Measurements from ENCODE around the gene PPP1R27.

PPP1R27 gene

GRCh38 chr17:81860756-81861568, 26.1 kb upstream of the PPP1R27 start:
- peak; percentile 99 for DNase-seq

DNA sequence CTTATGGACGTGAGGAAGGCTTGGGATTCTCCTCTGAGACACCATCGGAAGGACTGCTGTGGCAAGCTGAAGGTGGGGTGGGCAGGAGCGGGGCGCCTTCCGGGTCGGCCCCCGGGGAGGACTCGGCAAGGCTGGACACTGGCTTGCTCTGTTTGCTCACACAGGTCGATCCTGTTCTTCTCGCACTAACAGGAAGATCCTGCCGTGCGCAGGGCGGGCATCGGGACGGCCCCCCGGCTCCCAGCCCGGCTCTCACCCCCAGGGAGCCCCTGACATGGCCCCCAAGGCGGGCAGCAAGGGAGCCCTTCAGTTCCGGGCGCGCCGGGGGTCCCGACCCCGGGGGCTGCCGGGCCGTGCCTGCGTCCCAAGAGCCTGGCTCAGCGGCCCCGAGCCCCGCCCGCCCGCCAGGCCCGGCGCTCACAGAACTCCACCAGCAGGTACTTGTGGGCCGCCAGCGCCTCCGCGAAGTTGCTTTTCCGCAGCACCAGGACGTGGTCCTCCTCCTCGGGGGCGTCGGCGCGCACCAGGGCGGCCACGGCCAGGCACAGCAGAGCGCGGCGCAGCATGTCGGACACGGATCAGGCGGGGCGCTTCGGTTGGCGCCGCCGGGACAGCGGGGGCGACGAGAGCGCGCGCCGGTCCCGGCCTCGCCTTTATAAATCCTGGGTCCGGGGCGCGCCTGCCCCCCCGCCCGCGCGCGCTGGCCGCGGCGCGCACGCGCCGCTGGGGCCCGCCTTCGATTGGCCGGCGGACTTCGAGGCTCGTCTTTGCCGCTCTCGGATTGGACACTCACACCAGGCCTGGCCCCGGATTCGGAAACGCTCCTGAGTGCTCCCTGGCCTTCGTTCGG, 25.3 kb upstream of the PPP1R27 start, which contains the start of gene P4HB:
Gene P4HB, minus strand, starts transcription at position 630 of the 850 bp plus-strand sequence. Its CDS starts 64 bp downstream, at position 566.
- DNase-seq: no peak

DNA sequence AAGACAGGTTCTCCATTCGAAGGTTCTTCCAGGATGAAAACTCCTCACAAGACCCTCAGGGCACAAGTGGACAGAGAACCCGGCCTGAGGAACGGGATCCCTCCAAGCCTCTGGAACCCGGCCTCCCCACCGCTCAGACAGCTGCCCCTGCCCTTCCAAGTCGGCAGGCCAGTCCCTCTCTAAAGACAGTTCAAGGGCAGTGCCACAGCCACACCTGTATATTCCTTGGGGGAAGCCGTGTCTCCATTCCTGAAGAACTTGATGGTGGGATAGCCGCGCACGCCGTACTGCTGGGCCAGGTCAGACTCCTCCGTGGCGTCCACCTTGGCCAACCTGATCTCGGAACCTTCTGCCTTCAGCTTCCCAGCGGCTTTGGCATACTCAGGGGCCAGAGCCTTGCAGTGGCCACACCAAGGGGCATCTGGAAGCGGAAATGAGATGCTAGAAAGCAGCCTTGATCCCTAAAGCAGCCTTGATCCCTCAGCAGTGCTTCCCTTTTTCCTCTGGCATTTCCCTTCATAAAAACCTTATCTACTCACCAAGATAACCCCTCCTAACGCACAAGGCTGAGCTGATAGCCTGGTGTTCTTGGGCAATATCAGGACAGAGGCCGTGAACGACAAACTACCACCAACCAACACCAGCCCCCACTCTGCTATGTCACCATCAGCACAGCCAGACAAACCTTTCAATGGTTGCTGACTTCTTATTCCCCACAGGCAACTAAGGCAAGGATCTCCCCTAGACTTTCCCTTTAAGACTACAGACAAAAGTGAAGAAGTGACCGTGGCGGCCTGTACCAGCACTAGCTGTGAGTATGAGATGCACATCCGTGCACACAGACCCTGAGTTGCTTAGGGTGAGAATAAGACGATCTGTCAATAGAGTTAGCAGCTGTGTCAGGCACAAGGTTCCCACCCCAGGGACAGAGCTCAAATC, 24.4 kb upstream of the PPP1R27 start:
- DNase-seq: no peak

DNA sequence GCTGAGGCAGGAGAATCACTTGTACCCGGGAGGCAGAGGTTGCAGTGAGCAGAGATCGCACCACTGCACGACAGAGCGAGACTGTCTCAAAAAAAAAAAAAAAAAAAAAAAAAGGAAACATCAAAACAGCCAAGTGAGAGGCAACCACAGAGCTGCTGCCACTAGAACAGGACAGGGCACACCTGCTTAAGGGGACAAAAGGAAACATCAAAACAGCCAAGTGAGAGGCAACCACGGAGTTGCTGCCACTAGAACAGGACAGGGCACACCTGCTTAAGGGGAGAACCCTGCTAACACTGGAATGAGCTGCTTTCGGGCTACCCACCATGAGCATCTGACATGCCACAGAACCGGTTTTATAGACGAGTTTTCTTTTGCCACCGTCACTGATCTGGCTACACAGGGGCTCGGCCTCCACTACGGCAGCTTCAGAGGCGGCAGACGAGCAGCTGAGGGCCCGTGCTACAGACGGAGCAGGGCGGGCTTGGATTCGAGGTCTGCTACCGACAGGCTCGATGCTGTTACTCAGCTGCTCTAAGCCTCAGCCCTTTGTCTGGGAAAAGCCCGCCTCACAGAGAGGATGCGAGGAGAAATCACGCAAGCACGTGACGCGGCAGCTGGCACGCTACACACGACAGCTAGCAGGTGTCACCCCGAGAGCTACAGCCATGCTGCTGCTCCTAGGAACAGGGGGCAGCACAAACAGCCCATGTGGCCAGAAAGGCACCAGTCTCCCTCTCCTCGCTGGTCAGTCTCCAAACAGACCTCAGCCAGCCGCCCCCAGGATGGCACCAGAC, 23.5 kb upstream of the PPP1R27 start:
- DNase-seq: no peak

DNA sequence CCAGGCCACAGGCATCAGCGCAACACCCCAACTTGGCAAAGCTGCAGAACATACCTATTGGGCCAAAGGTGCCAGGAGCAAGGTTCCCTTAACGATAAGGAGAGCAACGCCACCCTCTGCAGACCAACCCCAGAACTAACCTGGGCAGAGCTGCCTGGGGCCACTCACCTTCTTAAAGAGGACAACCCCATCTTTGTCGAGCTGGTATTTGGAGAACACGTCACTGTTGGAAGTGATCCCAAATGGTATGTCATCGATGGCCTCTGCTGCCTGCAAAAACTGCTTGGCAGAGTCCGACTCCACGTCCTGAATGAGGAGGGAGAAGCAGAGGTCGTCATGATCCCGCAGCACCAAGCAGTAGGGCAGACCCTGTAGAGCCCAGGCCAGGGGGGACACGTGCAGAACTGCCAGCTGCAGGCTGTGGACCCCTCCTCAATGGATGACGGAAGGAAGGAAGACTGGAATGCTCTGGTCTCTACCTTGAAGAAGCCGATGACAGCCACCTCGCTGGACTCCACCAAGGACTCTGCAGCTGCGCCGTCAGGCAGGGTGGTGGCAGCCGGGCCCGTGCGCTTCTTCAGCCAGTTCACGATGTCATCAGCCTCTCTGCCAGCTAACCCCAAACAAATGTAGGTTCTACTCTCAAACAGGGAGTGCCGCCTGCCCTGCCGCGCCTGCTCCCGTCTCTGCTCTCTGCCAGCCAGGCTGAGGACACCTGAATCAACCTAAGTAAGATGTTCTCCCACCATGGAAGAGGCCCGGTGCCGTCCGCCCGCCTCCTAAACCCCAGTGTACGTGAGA, 20.3 kb upstream of the PPP1R27 start:
- DNase-seq: no peak

GRCh38 chr17:81852237-81852636, 17.4 kb upstream of the PPP1R27 start:
- DNase-seq: no peak

DNA sequence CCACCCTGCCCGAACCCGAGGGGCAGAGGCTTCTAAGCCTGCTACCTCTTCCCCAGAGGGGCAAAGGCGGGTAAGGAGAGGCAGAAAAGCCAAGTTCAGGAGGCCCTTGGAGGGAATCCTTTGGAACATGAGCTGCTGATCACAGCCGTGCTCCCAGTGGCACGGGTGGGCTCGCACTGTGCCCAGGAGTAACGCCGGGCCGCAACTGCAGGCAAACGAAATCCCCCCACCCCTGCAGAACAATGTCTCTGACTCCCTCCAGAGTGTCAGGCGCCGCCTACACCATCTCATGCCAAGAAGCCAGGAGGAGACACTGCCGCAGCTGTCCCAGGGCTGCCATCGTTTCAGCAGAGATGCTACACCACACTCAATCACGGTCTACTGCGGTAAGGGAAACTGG, 16.6 kb upstream of the PPP1R27 start:
- DNase-seq: no peak

DNA sequence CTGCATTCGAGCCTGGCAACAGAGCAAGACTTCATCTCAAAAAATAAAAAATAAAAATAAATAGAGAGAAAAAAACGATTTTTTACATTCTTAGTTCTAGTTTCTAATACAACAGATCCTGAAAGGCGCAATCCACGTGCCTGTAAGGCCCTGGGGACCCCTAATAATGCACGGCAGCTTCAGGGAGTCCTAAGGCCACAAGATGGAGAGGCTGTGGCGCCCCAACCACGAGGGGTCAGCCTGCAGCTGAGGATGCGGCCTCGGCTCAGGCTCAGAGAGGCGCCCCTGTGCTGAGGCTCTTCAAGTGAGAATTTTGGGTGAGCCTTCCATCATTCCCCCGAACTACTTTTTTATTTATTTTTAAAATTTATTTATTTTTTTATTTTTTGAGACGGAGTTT, 14.6 kb upstream of the PPP1R27 start:
- DNase-seq: no peak

DNA sequence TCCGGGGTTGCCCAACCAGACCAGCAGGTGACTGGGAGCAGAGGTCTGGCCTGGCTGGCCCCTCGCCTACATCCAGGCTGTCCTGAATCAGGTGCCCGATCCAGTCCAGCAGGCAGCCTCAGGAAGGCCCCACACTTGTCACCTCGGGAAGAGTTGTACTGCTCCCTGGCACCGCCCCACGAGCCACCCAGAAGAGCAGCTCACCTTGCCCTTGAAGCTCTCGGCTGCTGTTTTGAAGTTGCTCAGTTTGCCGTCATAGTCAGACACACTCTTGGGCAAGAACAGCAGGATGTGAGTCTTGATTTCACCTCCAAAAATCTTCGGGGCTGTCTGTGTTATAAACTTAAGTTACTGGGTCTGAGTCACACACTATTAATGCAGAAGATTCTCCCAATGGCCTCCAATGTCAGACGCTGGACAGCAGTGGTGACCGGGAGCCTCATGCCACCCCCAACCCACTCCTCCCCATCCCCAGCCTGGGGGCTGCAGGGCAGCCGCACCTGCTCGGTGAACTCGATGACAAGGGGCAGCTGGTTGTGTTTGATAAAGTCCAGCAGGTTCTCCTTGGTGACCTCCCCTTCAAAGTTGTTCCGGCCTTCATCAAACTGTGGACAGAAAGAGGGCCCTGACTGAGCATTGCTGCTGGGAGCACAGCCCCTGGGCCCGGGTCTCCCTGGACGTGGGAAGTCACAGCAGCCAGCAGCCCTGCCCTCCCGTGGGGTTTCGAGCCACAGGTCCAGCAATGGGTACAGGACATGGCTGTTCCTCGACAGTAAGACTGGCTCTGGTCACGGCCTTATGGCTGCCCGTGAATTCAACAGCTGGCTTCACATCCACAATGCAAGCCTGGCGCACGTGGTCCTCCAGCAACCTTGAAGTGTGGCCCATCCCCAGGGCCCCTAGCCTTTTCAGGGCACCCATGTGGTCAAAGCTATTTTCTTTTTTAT, 12.2 kb upstream of the PPP1R27 start:
- no peak for DNase-seq

DNA sequence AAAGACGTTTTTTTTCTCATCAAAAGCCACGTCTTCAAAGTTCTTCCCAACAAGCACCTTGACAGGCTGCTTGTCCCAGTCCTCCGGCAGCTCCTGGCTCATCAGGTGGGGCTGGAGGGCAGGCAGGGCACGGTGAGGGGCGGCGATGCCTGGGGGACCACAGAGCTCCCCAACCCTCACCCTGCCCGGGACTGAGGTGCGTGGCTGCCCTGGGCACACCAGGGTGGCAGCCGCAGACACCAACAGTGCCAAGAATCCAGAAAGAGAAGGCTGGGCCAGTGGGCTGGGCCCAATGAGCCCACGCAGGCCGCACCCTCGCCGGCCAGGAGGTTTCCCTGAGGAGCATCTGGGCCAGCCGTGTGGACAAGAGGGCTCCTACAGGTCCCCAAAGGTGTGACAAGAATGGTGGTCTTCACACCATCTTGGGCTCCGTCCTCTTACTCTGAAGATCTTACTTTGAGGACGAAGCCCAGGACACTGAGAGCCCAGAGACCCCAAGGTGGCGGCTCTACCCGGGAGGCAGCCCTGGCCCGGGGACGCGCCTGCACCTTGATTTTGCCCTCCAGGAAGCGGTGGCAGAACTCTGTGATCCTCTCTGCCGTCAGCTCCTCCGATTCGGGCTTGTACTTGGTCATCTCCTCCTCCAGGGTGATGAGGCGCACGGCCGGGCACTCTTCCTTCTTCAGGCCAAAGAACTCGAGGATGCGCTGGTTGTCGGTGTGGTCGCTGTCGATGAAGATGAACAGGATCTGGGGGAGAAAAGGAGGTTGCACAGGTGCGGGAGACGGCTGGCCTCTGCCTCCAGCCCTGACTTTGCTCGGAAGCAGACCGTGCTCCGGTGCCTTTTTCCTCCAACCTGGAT, 11.3 kb upstream of the PPP1R27 start:
- DNase-seq: no peak

DNA sequence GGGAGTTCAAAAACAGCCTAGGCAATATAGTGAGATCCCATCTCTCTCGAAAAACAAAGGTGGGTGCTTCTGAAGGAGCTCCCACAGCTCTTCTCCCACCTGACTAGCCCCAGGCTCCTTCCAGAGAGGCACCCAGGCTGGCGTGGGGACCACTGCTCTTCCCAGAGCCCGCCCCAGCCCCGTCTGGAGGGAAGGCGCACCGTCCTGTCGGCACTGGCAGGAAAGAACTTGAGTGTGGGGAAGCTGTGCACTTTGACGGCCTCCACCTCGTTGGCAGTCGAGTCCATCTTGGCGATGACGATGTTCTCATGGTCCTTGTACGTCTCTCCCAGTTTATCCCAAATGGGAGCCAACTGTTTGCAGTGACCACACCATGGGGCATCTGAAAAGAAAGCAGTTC, 10.5 kb upstream of the PPP1R27 start:
- no peak for DNase-seq

DNA sequence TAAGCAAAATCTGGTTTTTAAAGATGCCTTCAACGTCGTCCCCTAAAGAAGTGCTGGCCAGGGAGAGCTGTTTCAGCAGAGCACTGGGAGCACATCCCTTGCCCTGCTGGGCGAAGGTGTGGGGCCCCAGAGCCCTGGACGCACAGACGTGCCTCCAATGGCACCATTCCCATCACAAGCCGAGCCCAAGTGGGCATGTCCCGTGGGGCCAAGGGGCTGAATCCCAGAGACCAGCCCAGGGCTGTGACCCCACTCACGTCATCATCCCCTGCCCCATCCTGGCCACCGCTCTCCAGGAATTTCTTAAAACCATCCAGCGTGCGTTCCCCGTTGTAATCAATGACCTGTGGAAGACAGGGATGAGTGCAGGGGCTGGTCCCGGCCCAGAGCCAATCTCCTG, 10.0 kb upstream of the PPP1R27 start:
- no peak for DNase-seq

DNA sequence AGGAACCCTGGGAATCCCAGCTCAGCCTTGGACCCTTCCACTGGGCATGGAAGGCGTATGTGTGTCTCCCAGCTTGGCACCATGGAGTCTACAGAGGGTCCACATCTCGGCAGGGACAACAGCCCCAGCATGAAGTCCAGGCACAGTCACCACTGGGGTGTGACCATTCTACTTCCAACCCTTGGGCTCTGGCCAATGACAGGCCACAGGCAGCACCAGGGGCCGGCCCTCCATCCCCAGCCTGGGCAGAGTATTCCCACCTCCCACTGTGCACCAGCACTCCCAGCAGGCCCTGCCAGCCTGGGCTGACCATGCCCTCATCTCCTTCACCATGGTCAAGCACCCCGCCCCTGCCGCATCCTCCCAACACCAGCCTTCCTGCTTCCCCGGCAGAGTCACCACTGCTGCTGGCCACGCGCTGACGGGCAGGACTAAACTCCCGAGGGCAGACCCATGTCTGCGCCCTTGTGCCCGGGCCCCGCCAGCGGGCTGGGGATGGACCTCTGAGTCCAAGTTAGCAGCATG, 9.5 kb upstream of the PPP1R27 start:
- no peak for DNase-seq

DNA sequence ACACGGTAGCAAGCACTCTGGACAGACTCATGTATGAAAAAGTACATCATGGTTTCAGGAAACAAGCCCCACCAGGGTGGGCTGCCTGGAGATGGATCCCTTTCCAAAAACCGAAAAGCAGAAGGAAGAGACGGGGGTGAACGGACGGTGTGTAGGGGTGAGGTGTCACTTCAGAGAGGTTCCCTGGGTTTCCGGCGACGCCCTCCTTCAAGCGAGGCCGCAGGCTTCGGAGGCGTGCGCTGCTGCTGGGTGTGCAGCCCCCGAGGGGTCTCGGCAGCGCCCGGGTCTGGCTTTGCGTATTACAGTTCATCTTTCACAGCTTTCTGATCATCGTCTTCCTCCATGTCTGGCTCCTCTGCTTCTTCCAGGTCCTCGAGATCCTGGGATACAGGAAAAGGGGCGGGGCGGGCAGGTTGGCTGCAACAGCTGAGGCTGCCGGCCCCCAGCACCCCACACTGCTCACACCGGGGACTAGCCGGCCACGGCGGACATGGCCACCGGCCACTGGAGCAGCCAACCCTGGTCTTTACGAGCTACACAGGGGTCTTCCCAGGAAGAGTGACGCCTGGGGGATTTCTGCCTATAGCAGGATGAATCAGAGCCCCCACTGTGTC, 9.0 kb upstream of the PPP1R27 start:
- no peak for DNase-seq

GRCh38 chr17:81842725-81843504, 8.1 kb upstream of the PPP1R27 start:
- DNase-seq: no peak

GRCh38 chr17:81842378-81842724, 7.5 kb upstream of the PPP1R27 start:
- DNase-seq: no peak

DNA sequence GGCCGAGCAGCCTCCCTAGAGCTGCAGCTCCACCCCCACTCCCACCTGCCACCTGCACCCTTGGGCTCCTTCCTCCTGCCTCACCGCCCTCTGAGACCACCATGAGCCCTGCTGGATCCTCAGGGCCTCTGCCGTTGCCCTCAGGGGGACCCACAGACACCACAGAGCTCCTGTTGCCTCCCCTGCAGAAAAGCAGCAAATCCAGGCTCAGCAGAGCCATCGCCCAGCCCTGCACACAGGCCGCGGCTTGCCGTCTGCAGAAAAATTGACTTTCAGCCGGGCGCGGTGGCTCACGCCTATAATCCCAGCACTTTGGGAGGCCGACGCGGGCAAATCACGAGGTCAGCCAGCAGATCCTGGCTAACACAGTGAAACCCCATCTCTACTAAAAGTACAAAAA, 7.0 kb upstream of the PPP1R27 start:
- no peak for DNase-seq

Data from effector CD8-positive, alpha-beta T cell (primary cell).